Neural cell (in vitro differentiated cells): ENCODE data around the gene GRIK2.

Experiments used
- EZH2 ChIP-seq: fragments of 200-600, 300-800 bp; shearing (Covaris generic), sonication (generic); IDR thresholded peaks from 2 replicates; pipeline ENCODE4 v1.6.1; 2014; ENCODE audit warnings: antibody characterized with exemption, low read length, borderline replicate concordance, mild to moderate bottlenecking; ENCODE audit not compliant: insufficient read depth, poor library complexity, severe bottlenecking
- RAD21 ChIP-seq: fragments of 450-650 bp; conservative IDR thresholded peaks from 2 replicates; pipeline ENCODE4 v1.6.1; 2014; ENCODE audit warnings: antibody characterized with exemption, mild to moderate bottlenecking, moderate library complexity
- TF ChIP-seq, protein P1 (sequence below): fragments of 450-650 bp; IDR thresholded peaks from 2 replicates; pipeline ENCODE4 v1.5.1; 2014; ENCODE audit warnings: antibody characterized with exemption, mild to moderate bottlenecking, moderate library complexity; ENCODE audit not compliant: poor library complexity, severe bottlenecking

DNA sequence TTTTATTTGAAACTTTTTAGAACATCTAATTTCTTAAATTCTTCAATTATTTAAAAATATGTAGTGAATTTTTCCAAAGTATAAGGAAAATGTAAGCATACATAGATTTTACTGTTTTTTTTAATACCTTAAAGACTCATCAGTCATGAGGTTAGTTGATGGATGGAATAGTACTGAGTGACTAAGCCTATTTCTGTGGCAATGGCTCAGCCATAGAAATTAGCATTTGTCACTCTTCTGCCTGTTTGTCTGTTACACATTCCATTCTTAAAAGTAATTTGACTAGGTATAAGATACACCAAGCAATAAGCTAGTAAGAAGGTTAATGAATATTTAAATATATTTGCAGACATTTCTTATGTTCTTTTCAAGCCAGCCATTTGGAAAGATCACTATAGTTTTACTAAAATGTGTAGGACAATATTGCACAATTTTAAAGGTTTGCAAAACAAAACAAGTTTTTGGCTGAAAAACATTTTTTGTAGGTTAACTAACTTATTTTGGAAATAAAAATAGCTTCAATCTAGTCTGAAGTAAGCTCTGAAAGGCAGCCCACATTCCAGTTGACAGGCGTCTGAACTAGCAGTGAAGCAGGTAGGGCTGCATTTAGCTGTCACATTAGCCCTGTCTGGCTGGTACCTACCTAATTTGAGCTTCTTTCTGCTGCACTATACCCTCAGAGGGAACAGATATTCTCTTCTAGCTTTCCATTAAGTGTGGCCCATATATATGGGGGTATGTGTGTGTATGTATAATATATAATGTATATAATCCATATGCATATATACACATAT is 385.7 kb downstream of the GRIK2 start:
- TF ChIP-seq, protein P1, sequence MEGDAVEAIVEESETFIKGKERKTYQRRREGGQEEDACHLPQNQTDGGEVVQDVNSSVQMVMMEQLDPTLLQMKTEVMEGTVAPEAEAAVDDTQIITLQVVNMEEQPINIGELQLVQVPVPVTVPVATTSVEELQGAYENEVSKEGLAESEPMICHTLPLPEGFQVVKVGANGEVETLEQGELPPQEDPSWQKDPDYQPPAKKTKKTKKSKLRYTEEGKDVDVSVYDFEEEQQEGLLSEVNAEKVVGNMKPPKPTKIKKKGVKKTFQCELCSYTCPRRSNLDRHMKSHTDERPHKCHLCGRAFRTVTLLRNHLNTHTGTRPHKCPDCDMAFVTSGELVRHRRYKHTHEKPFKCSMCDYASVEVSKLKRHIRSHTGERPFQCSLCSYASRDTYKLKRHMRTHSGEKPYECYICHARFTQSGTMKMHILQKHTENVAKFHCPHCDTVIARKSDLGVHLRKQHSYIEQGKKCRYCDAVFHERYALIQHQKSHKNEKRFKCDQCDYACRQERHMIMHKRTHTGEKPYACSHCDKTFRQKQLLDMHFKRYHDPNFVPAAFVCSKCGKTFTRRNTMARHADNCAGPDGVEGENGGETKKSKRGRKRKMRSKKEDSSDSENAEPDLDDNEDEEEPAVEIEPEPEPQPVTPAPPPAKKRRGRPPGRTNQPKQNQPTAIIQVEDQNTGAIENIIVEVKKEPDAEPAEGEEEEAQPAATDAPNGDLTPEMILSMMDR: no peak
- no peak for TF ChIP-seq RAD21
- TF ChIP-seq EZH2: no peak
